Activated naive CD8-positive, alpha-beta T cell treated with anti-CD3 and anti-CD28 coated beads for 36 hours (primary cell): Measurements from ENCODE around the gene CDH5. TPM values are rescaled to one million over a fixed set of nuclear protein-coding genes. Genes with fewer than 3 reads are reported as not detected.

ENCODE experiments used
- DNase-seq: peaks from one replicate; pipeline ENCODE4 v3.0.0; 2021
- H3K27ac Mint-ChIP-seq: one replicate; pipeline ENCODE4 v1.8.0; 2022; ENCODE audit warnings: mild to moderate bottlenecking, moderate library complexity, mixed read lengths
- H3K27me3 Mint-ChIP-seq: one replicate; pipeline ENCODE4 v1.8.0; 2022; ENCODE audit warnings: mild to moderate bottlenecking, mixed read lengths
- H3K36me3 Mint-ChIP-seq: one replicate; pipeline ENCODE4 v1.8.0; 2021; ENCODE audit warnings: mild to moderate bottlenecking, mixed read lengths
- H3K4me1 Mint-ChIP-seq: one replicate; pipeline ENCODE4 v1.8.0; 2021; ENCODE audit warnings: mixed read lengths
- H3K4me3 Mint-ChIP-seq: one replicate; pipeline ENCODE4 v1.8.0; 2022; ENCODE audit warnings: mild to moderate bottlenecking, moderate library complexity, mixed read lengths
- H3K9me3 Mint-ChIP-seq: one replicate; pipeline ENCODE4 v1.8.0; 2022; ENCODE audit warnings: mixed read lengths
- total RNA-seq, 2 experiments: library from RNA; stranded (reverse); gene quantifications; one replicate each; pipeline ENCODE4 v1.2.3, GENCODE V29; 2021

CDH5 gene
- total RNA-seq, 2 experiments from 2014 or later: not detected

DNA sequence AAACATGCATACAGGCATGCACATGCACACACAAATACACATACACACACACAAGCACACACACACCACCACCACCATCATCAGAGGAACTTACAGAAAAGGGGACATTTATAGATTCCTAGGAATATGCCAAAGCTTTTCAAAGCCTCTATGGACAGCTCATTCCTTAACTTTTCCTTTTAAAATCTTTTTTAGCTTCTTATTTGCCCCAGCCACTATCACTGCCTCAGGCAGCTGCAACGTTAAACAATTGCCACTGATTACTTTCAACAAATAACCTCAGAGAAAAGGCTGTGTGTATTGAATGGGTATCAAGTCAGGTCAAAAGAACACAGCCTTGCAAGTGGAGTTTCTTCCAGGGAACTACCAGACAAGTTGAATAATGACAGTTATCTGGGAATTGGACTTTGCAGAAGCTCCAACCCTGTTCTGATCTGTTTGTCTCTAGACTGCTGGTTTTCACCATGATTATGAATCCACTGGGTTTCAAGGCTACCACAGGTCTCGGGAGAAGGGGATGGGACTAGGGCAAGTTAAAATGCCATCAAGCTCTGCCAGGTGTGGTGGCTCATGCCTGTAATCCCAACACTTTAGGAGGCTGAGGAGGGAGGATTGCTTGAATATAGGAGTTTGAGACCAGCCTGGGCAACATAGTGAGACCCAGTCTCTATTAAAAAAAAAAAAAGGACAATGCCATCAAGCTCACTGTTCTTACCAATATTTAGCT lies 38.7 kb downstream of the CDH5 start:
- Mint-ChIP-seq H3K9me3 (peaks cover 1% of the 10 kb centered on the region), H3K4me3 (no peak overlapping the region), H3K4me1 (peaks cover 21% of the 10 kb centered on the region), H3K27me3 (peaks cover 11% of the 10 kb centered on the region), H3K36me3 (peaks cover 2% of the 10 kb centered on the region), H3K27ac (no peak overlapping the region)
- DNase-seq: no peak

DNA sequence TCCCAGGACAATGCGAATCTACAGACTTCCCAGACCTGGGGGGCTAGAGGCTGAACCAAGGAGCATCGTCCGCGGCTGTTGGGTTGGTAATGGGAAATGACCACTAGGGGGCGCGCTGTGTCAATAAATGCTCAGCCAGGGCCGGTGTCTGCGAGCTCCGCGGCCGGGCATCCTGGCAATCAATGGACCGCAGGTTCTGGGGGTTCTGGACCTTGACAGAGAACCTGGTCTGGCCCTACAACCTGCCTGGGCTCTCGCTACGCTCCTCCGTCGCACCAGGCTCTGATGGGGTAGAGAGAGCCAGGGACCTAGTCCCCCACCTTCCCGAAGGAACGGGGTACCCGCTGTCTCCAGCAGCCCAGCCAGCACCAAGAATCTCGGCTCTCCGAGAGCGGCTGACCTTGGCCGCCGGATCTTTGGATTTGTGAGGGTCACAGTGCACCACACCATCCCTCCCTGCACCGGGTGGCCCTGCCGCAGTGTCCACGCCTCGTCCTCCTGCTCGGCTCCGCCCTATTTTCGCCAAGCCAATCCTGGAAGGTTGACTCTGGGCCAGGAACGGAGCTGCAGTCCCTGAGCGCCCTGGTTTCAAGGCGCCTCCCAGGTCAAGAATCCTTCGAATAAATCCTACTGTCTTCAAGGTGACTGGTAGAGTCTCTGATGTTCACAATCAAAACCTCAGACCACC lies 40.2 kb downstream of the CDH5 start:
- peak; percentile 83 for DNase-seq
- peaks cover 21% of the 10 kb centered on the region for H3K4me1 Mint-ChIP-seq
- no peak overlapping the region for H3K27ac Mint-ChIP-seq
- peaks cover 11% of the 10 kb centered on the region for H3K27me3 Mint-ChIP-seq
- peaks cover 4% of the 10 kb centered on the region for H3K9me3 Mint-ChIP-seq
- peak overlapping the region; percentile 83 for H3K4me3 Mint-ChIP-seq
- peaks cover 6% of the 10 kb centered on the region for H3K36me3 Mint-ChIP-seq

GRCh38 chr16:66408163-66409048 lies 41.9 kb downstream of the CDH5 start:
- Mint-ChIP-seq H3K36me3 (peaks cover 8% of the 10 kb centered on the region), H3K9me3 (peaks cover 5% of the 10 kb centered on the region), H3K27ac (peak overlapping the region; percentile 90), H3K27me3 (peaks cover 11% of the 10 kb centered on the region), H3K4me3 (peak overlapping the region; percentile 87), H3K4me1 (peaks cover 21% of the 10 kb centered on the region)
- peak; percentile 11 for DNase-seq

- no peak for DNase-seq
- Mint-ChIP-seq H3K36me3 (peaks cover 8% of the 10 kb centered on the region), H3K4me1 (peaks cover 21% of the 10 kb centered on the region), H3K4me3 (peak overlapping the region; percentile 87), H3K27ac (peak overlapping the region; percentile 90), H3K27me3 (peaks cover 11% of the 10 kb centered on the region), H3K9me3 (peaks cover 5% of the 10 kb centered on the region)
Observed at GRCh38 chr16:66409156-66409555, 42.7 kb downstream of the CDH5 start.

DNA sequence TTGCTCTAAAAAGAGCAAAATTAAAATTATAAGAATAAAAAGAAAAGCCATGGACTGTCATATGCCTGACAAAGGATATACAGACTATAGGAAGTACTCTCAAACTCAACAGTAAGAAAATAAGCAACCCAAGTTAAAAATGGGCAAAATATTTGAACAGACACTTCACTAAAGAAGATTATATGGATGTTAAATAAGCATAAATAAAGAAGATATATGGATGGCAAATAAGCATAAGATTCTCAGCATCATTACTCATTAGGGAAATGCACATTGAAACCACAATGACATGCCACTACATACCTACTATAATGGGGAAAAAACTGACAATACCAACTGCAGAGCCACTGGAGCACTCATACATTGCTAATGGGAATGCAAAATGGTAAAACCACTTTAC lies 45.7 kb downstream of the CDH5 start:
- Mint-ChIP-seq H3K4me3 (no peak overlapping the region), H3K36me3 (peaks cover 8% of the 10 kb centered on the region), H3K9me3 (peaks cover 5% of the 10 kb centered on the region), H3K4me1 (peaks cover 17% of the 10 kb centered on the region), H3K27me3 (no peaks in the 10 kb centered on the region), H3K27ac (no peak overlapping the region)
- no peak for DNase-seq

- peaks cover 4% of the 10 kb centered on the region for H3K9me3 Mint-ChIP-seq
- H3K27me3 Mint-ChIP-seq: no peaks in the 10 kb centered on the region
- no peak overlapping the region for H3K4me3 Mint-ChIP-seq
- no peak for DNase-seq
- H3K36me3 Mint-ChIP-seq: peaks cover 6% of the 10 kb centered on the region
- H3K4me1 Mint-ChIP-seq: no peaks in the 10 kb centered on the region
- no peak overlapping the region for H3K27ac Mint-ChIP-seq
Observed at GRCh38 chr16:66414891-66415290, 48.4 kb downstream of the CDH5 start.

GRCh38 chr16:66416136-66416535 lies 49.6 kb downstream of the CDH5 start:
- Mint-ChIP-seq H3K27me3 (no peaks in the 10 kb centered on the region), H3K27ac (no peak overlapping the region), H3K9me3 (peaks cover 3% of the 10 kb centered on the region), H3K36me3 (peaks cover 4% of the 10 kb centered on the region), H3K4me1 (no peaks in the 10 kb centered on the region), H3K4me3 (no peak overlapping the region)
- no peak for DNase-seq

- no peaks in the 10 kb centered on the region for H3K27me3 Mint-ChIP-seq
- no peaks in the 10 kb centered on the region for H3K4me1 Mint-ChIP-seq
- peaks cover 1% of the 10 kb centered on the region for H3K9me3 Mint-ChIP-seq
- DNase-seq: no peak
- H3K36me3 Mint-ChIP-seq: peaks cover 2% of the 10 kb centered on the region
- no peak overlapping the region for H3K27ac Mint-ChIP-seq
- no peak overlapping the region for H3K4me3 Mint-ChIP-seq
Observed at GRCh38 chr16:66416939-66417700, 50.6 kb downstream of the CDH5 start.

- Mint-ChIP-seq H3K27ac (no peak overlapping the region), H3K4me1 (no peaks in the 10 kb centered on the region), H3K9me3 (no peaks in the 10 kb centered on the region), H3K36me3 (no peaks in the 10 kb centered on the region), H3K27me3 (no peaks in the 10 kb centered on the region), H3K4me3 (no peak overlapping the region)
- no peak for DNase-seq
Observed at GRCh38 chr16:66418165-66418962, 51.9 kb downstream of the CDH5 start.

GRCh38 chr16:66419527-66419926 lies 53.0 kb downstream of the CDH5 start:
- Mint-ChIP-seq H3K4me1 (no peaks in the 10 kb centered on the region), H3K36me3 (no peaks in the 10 kb centered on the region), H3K27ac (no peak overlapping the region), H3K4me3 (no peak overlapping the region), H3K9me3 (no peaks in the 10 kb centered on the region), H3K27me3 (peaks cover 9% of the 10 kb centered on the region)
- no peak for DNase-seq

DNA sequence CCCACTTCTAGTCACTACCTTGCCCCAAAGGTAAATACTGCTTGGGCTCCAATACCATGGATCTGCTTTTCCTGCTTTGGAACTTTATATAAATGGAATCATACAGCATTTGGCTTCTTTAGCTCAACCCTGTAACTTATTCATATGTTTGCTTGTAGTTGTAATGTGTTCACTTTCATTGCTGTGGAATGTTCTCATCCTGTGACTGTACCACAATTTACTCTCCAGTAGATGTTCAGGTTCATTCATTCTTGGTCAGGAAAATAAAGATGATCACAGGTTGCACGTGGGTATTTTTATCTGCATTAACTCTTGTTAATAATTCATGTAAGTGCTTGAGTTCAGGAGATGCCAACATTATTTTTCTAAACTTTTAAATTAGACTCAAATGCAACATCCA lies 53.9 kb downstream of the CDH5 start:
- H3K27me3 Mint-ChIP-seq: peaks cover 17% of the 10 kb centered on the region
- H3K36me3 Mint-ChIP-seq: no peaks in the 10 kb centered on the region
- H3K9me3 Mint-ChIP-seq: no peaks in the 10 kb centered on the region

GRCh38 chr16:66421891-66422290 lies 55.4 kb downstream of the CDH5 start:
- Mint-ChIP-seq H3K27me3 (peaks cover 27% of the 10 kb centered on the region), H3K9me3 (no peaks in the 10 kb centered on the region), H3K27ac (no peak overlapping the region), H3K4me1 (no peaks in the 10 kb centered on the region), H3K4me3 (no peak overlapping the region), H3K36me3 (no peaks in the 10 kb centered on the region)
- no peak for DNase-seq

More for the DNA sequence above, 53.9 kb downstream of the CDH5 start:
- no peak overlapping the region for H3K4me3 Mint-ChIP-seq
- no peak for DNase-seq
- H3K4me1 Mint-ChIP-seq: no peaks in the 10 kb centered on the region
- H3K27ac Mint-ChIP-seq: no peak overlapping the region

DNA sequence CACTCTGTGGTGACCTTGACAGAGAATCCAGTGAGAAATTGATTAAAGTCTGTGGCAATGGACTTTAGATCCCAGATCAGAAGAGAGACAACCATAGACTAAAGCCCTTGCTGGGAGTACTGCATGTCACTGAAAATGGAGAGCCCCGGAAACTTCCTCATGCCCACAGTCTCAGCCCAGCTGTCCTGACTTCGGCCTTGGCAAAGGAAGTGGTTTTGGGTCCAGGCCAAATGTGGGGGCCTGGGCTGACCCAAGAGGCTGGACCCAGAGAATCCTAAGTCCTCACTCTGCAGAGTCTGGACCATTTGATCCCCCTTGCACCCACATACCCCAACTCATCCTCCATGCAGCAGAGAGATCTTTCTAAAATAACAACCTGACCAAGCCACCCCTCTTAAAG lies 55.9 kb downstream of the CDH5 start:
- H3K9me3 Mint-ChIP-seq: no peaks in the 10 kb centered on the region
- DNase-seq: no peak
- H3K27me3 Mint-ChIP-seq: peaks cover 27% of the 10 kb centered on the region
- H3K4me1 Mint-ChIP-seq: no peaks in the 10 kb centered on the region
- no peak overlapping the region for H3K4me3 Mint-ChIP-seq
- no peaks in the 10 kb centered on the region for H3K36me3 Mint-ChIP-seq
- no peak overlapping the region for H3K27ac Mint-ChIP-seq

DNA sequence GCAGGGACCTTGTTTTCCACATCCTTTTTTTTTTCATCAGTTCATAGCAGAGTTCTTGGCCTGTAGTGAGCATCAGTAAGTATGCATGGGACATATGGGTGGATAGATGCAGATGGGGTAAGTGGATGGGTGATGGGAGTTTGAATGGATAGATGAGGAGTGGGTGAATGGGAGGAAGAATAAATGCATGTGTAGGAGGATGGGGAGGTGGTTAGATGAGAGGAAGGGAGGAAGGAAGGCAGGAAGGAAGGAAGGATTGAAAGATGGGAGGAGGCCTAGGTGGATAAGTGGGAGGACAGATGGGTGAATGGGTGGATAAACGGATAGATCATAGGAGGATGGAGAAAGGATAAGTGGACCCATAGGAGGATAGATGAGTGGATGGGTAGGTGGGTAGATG lies 56.7 kb downstream of the CDH5 start:
- peaks cover 34% of the 10 kb centered on the region for H3K27me3 Mint-ChIP-seq

More for the DNA sequence above, 56.7 kb downstream of the CDH5 start:
- DNase-seq: no peak
- no peak overlapping the region for H3K4me3 Mint-ChIP-seq
- H3K36me3 Mint-ChIP-seq: no peaks in the 10 kb centered on the region
- H3K4me1 Mint-ChIP-seq: no peaks in the 10 kb centered on the region
- no peak overlapping the region for H3K27ac Mint-ChIP-seq
- no peaks in the 10 kb centered on the region for H3K9me3 Mint-ChIP-seq
